ENCODE measurements around the gene GXYLT2.

The GXYLT2 gene

DNA sequence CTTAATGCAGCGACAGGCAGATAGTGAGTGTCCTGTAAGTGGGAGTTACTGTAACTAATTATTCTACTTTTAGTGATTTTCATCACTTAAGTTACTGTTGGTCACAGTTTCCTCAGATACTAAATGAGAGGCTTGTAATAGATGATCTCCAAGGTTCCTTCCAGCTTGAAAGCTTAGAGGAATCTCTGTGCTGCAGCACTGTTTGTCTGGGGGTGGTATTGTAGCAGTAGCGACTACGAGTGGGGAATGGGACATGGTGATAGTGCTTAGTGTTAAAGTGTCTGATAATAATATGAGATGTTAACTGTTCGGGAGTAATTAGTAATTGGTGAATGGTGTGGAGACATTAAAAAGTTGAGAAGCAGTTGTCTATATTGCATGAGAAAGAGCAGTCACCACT is 121.2 kb downstream of the GXYLT2 start:
- no peak overlapping the region for H3K4me3 ChIP-seq (ENCODE audit: low read depth, low read length)

GRCh38 chr3:73009750-73010149 is 121.9 kb downstream of the GXYLT2 start:
- H3K4me3 ChIP-seq (ENCODE audit: low read depth, low read length) = no peak overlapping the region

DNA sequence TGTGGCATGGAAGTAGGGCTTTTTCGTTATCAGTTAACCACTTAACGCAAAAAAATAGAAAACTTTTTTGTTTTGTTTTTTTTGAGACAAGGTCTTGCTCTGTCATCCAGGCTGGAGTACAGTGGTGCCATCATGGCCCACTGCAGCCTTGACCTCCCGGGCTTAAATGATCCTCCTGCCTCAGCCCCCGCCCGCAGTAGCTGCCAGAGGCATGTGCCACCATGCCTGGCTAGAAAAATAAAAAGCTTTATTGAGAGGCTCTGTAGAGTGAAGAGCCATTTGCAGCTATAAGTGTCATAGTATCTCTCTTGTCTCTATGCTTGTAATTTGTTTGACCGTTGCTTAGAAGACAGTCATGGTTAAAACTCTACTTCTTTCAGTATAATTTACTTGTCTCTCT is 122.3 kb downstream of the GXYLT2 start:
- H3K4me3 ChIP-seq (ENCODE audit: low read depth, low read length) = no peak overlapping the region

DNA sequence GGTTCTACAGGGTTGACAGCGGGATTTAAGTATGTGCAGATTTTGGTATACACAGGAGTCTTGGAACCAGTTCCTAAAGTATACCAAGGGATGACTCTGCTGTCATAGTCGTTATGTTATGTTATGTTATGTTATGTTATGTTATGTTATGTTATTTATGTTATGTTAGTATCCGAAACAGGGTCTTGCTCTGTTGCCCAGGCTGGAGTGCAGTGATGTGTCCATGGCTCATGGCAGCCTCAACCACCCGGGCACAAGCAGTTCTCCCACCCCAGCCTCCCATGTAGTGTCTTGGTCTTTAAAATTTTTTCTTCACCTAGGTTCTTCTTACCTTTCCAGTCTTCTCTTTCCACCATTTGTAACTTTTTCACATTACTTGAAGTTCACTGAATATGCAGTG is 130.5 kb downstream of the GXYLT2 start:
- H3K4me3 ChIP-seq (ENCODE audit: low read depth, low read length) = no peak overlapping the region

- no peak overlapping the region for H3K4me3 ChIP-seq (ENCODE audit: low read depth, low read length)
Measured at GRCh38 chr3:73018790-73019441, 131.1 kb downstream of the GXYLT2 start.

DNA sequence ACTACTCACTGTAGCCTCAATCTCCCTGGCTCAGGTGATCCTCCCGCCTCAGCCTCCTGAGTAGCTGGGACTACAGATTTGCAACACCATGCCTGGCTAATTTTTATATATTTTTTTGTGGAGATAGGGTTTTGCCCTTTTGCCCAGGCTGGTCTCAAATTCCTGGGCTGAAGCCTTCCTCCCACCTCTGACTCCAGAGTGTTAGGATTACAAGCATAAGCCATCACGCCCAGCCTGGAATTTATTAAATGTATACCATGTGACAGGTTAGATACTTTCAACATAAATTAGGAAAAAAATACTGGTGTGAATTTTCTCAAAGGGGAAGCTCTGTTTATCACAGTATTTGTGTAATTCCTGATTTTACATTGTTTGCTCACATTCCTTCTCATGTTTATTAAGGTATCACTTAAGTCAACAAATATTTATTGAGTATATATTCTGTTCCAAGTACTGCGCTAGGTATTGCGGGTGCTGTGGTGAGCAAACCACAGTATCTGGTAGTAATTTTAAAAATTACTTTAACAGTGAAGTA is 133.5 kb downstream of the GXYLT2 start:
- H3K4me3 ChIP-seq (ENCODE audit: low read depth, low read length) = no peak overlapping the region

- no peak overlapping the region for H3K4me3 ChIP-seq (ENCODE audit: low read depth, low read length)
Measured at GRCh38 chr3:73024836-73025235, 137.0 kb downstream of the GXYLT2 start.

GRCh38 chr3:73026111-73026759 is 138.4 kb downstream of the GXYLT2 start:
- no peak overlapping the region for H3K4me3 ChIP-seq (ENCODE audit: low read depth, low read length)
